ENCODE data around the gene MYO3B. TPM values are rescaled to one million over a fixed set of nuclear protein-coding genes. Genes with fewer than 3 reads are reported as not detected.

Gene MYO3B
- total RNA-seq, 1 experiment from 2014 or later: 0.10 TPM

- no peak for DNase-seq (ENCODE audit: low spot score)
These were observed 191.9 kb downstream of the MYO3B start for GRCh38 chr2:170369894-170370293.

GRCh38 chr2:170371231-170371998 is 193.5 kb downstream of the MYO3B start:
- DNase-seq (ENCODE audit: low spot score): no peak

GRCh38 chr2:170375192-170375591 is 197.2 kb downstream of the MYO3B start:
- DNase-seq (ENCODE audit: low spot score): no peak

GRCh38 chr2:170377500-170378207 is 199.7 kb downstream of the MYO3B start:
- DNase-seq (ENCODE audit: low spot score): no peak

- DNase-seq (ENCODE audit: low spot score): no peak
These were observed 202.3 kb downstream of the MYO3B start for GRCh38 chr2:170380267-170380666.

- DNase-seq (ENCODE audit: low spot score): no peak
These were observed 203.7 kb downstream of the MYO3B start for GRCh38 chr2:170381678-170382077.

GRCh38 chr2:170386554-170386953 is 208.6 kb downstream of the MYO3B start:
- no peak for DNase-seq (ENCODE audit: low spot score)

- no peak for DNase-seq (ENCODE audit: low spot score)
These were observed 213.1 kb downstream of the MYO3B start for GRCh38 chr2:170391018-170391417.

GRCh38 chr2:170391697-170392096 is 213.8 kb downstream of the MYO3B start:
- DNase-seq (ENCODE audit: low spot score): no peak

GRCh38 chr2:170393861-170394498 is 216.0 kb downstream of the MYO3B start:
- DNase-seq (ENCODE audit: low spot score): no peak

- DNase-seq (ENCODE audit: low spot score): no peak
These were observed 216.9 kb downstream of the MYO3B start for GRCh38 chr2:170394641-170395387.

- peak; percentile 31 for DNase-seq (ENCODE audit: low spot score)
These were observed 219.0 kb downstream of the MYO3B start for GRCh38 chr2:170396799-170397459.

- DNase-seq (ENCODE audit: low spot score): no peak
These were observed 223.2 kb downstream of the MYO3B start for GRCh38 chr2:170401187-170401586.

- DNase-seq (ENCODE audit: low spot score): no peak
These were observed 226.9 kb downstream of the MYO3B start for GRCh38 chr2:170404846-170405245.

- DNase-seq (ENCODE audit: low spot score): no peak
These were observed 227.4 kb downstream of the MYO3B start for GRCh38 chr2:170405326-170405725.

- no peak for DNase-seq (ENCODE audit: low spot score)
These were observed 230.7 kb downstream of the MYO3B start for GRCh38 chr2:170408461-170409163.

- peak; percentile 49 for DNase-seq (ENCODE audit: low spot score)
These were observed 231.2 kb downstream of the MYO3B start for GRCh38 chr2:170409164-170409535.

GRCh38 chr2:170411660-170412059 is 233.7 kb downstream of the MYO3B start:
- DNase-seq (ENCODE audit: low spot score): no peak

GRCh38 chr2:170420961-170421687 is 243.2 kb downstream of the MYO3B start:
- DNase-seq (ENCODE audit: low spot score): no peak

- no peak for DNase-seq (ENCODE audit: low spot score)
These were observed 246.0 kb downstream of the MYO3B start for GRCh38 chr2:170423919-170424318.

Measured in H4 (cell line).